IMR-90 (cell line): ENCODE data around the gene RASL10A. TPM values are rescaled to one million over a fixed set of nuclear protein-coding genes. Genes with fewer than 3 reads are reported as not detected.

ENCODE experiments used
- ATAC-seq: fragments of 200-7000 bp; cut with Tn5 transposase; 2 replicates; pipeline ENCODE4 v1.9.1; 2020; ENCODE audit warnings: low read depth, mild to moderate bottlenecking, moderate library complexity
- BruUV-seq: library from RNA; stranded (reverse); fragments of 400-500 nt; replicated peaks from 2 replicates; lab custom pipeline; 2021; lab: Mats Ljungman, UMichigan
- CTCF ChIA-PET: fragments of 300-600 bp; formaldehyde crosslinking; extraction: SDS; loops from one replicate; lab custom pipeline; 2021; ENCODE audit warnings: antibody characterized with exemption; lab: Yijun Ruan, JAX
- POLR2A ChIA-PET: fragments of 300-600 bp; sonication (Branson Sonifier 250); formaldehyde crosslinking; loops from one replicate; lab custom pipeline; 2022; ENCODE audit warnings: antibody characterized with exemption; ENCODE audit not compliant: unreplicated experiment; lab: Charles Lee
- DNase-seq: peaks from one replicate; pipeline ENCODE4 v3.0.0; 2013
- H2AFZ ChIP-seq: replicated peaks from 2 replicates; pipeline ENCODE3; 2013; ENCODE audit warnings: low read length, mild to moderate bottlenecking; ENCODE audit not compliant: poor library complexity
- H2AK5ac ChIP-seq: 2 replicates; pipeline ENCODE4 v1.6.1; 2013; ENCODE audit warnings: low read depth, low read length, inconsistent platforms
- H2AK9ac ChIP-seq: replicated peaks from 2 replicates; pipeline ENCODE3; 2013; ENCODE audit warnings: mild to moderate bottlenecking, low read depth, low read length, moderate library complexity; ENCODE audit not compliant: poor library complexity
- H2BK120ac ChIP-seq: 2 replicates; pipeline ENCODE4 v1.6.1; 2013; ENCODE audit warnings: low read depth, low read length, inconsistent platforms
- H2BK15ac ChIP-seq: 3 replicates; pipeline ENCODE4 v1.6.1; 2013; ENCODE audit warnings: low read depth, low read length, inconsistent platforms
- H2BK20ac ChIP-seq: 2 replicates; pipeline ENCODE4 v1.6.1; 2013; ENCODE audit warnings: low read depth, mild to moderate bottlenecking, inconsistent platforms, low read length, moderate library complexity
- H2BK5ac ChIP-seq: 2 replicates; pipeline ENCODE4 v1.6.1; 2013; ENCODE audit warnings: mild to moderate bottlenecking, low read depth, low read length, inconsistent platforms; ENCODE audit not compliant: poor library complexity, severe bottlenecking
- H3K14ac ChIP-seq: replicated peaks from 2 replicates; pipeline ENCODE4 v1.6.1; 2013; ENCODE audit warnings: low read depth, low read length, inconsistent platforms
- H3K18ac ChIP-seq: 2 replicates; pipeline ENCODE4 v1.6.1; 2013; ENCODE audit warnings: low read depth, low read length, control low read depth
- H3K23ac ChIP-seq: 2 replicates; pipeline ENCODE4 v1.6.1; 2013; ENCODE audit warnings: low read depth, low read length, inconsistent platforms
- H3K27ac ChIP-seq: 2 replicates; pipeline ENCODE4 v1.5.1; 2013; ENCODE audit warnings: mild to moderate bottlenecking, control low read depth, low read length; ENCODE audit not compliant: insufficient read depth
- H3K27me3 ChIP-seq: 2 replicates; pipeline ENCODE4 v1.6.1; 2013; ENCODE audit warnings: low read length; ENCODE audit not compliant: control insufficient read depth, insufficient read depth
- H3K36me3 ChIP-seq: 2 replicates; pipeline ENCODE4 v1.6.1; 2013; ENCODE audit warnings: low read length, mixed read lengths; ENCODE audit not compliant: control insufficient read depth, insufficient read depth
- H3K4ac ChIP-seq: 2 replicates; pipeline ENCODE4 v1.6.1; 2013; ENCODE audit warnings: low read depth, low read length, inconsistent platforms
- H3K4me1 ChIP-seq: 2 replicates; pipeline ENCODE4 v1.6.1; 2013; ENCODE audit warnings: low read length, mixed read lengths; ENCODE audit not compliant: control insufficient read depth, insufficient read depth
- H3K4me2 ChIP-seq: 2 replicates; pipeline ENCODE4 v1.6.1; 2013; ENCODE audit warnings: low read depth, mild to moderate bottlenecking, control low read depth, low read length, moderate library complexity
- H3K4me3 ChIP-seq: 2 replicates; pipeline ENCODE4 v1.5.1; 2013; ENCODE audit warnings: low read depth, mild to moderate bottlenecking, control low read depth, low read length, moderate library complexity; ENCODE audit not compliant: insufficient read depth
- H3K56ac ChIP-seq: 2 replicates; pipeline ENCODE4 v1.6.1; 2013; ENCODE audit warnings: low read length, inconsistent platforms; ENCODE audit not compliant: insufficient read depth; ENCODE audit errors: extremely low read depth
- H3K79me1 ChIP-seq, 2 experiments: 2 replicates each; pipeline ENCODE4 v1.6.1; 2013; ENCODE audit warnings: low read length in 2 of 2, inconsistent platforms in 1 of 2, low read depth in 1 of 2
- H3K9ac ChIP-seq: 2 replicates; pipeline ENCODE4 v1.6.1; 2013; ENCODE audit warnings: low read depth, low read length, control low read depth
- H3K9me1 ChIP-seq: 2 replicates; pipeline ENCODE4 v1.6.1; 2013; ENCODE audit warnings: low read length, inconsistent platforms; ENCODE audit not compliant: insufficient read depth
- H3K9me3 ChIP-seq: 2 replicates; pipeline ENCODE4 v1.6.1; 2013; ENCODE audit warnings: low read length; ENCODE audit not compliant: control insufficient read depth, insufficient read depth
- H4K20me1 ChIP-seq: 2 replicates; pipeline ENCODE4 v1.6.1; 2013; ENCODE audit warnings: low read length, inconsistent platforms; ENCODE audit not compliant: insufficient read depth
- H4K5ac ChIP-seq: 2 replicates; pipeline ENCODE4 v1.6.1; 2013; ENCODE audit warnings: mild to moderate bottlenecking, low read depth, low read length, control low read depth
- H4K8ac ChIP-seq, 2 experiments: 2 replicates each; pipeline ENCODE4 v1.6.1; 2013; ENCODE audit warnings: low read depth in 2 of 2, low read length in 2 of 2, control low read depth in 1 of 2, inconsistent platforms in 1 of 2
- H4K91ac ChIP-seq: 2 replicates; pipeline ENCODE4 v1.6.1; 2013; ENCODE audit warnings: low read depth, low read length, inconsistent platforms; ENCODE audit not compliant: insufficient read depth
- BHLHE40 ChIP-seq: fragments of 150-350 bp; IDR thresholded peaks from 2 replicates; pipeline ENCODE4 v1.6.1; 2016; ENCODE audit warnings: mild to moderate bottlenecking, low read depth, low read length
- CEBPB ChIP-seq: IDR thresholded peaks from 2 replicates; pipeline ENCODE4 v1.6.1; 2012; ENCODE audit warnings: low read depth, low read length, improper control_type of control experiment
- CHD1 ChIP-seq: IDR thresholded peaks from 2 replicates; pipeline ENCODE4 v1.6.1; 2012; ENCODE audit warnings: low read depth, low read length, improper control_type of control experiment
- CTCF ChIP-seq: conservative IDR thresholded peaks from 2 replicates; pipeline ENCODE4 v1.5.1; 2012; ENCODE audit warnings: mild to moderate bottlenecking, low read depth, low read length, improper control_type of control experiment
- ELK1 ChIP-seq: fragments of 150-350 bp; IDR thresholded peaks from 2 replicates; pipeline ENCODE4 v1.6.1; 2016; ENCODE audit warnings: low read depth, mild to moderate bottlenecking, low read length, moderate library complexity, borderline replicate concordance
- FOS ChIP-seq: fragments of 150-350 bp; IDR thresholded peaks from 2 replicates; pipeline ENCODE4 v1.6.1; 2016; ENCODE audit warnings: low read depth, low read length
- MAFK ChIP-seq: IDR thresholded peaks from 2 replicates; pipeline ENCODE4 v1.6.1; 2012; ENCODE audit warnings: low read depth, low read length, improper control_type of control experiment
- MAZ ChIP-seq: IDR thresholded peaks from 2 replicates; pipeline ENCODE4 v1.6.1; 2012; ENCODE audit warnings: low read depth, mild to moderate bottlenecking, low read length, improper control_type of control experiment, moderate library complexity, borderline replicate concordance
- MXI1 ChIP-seq: IDR thresholded peaks from 2 replicates; pipeline ENCODE4 v1.6.1; 2012; ENCODE audit warnings: low read depth, mild to moderate bottlenecking, low read length, moderate library complexity, borderline replicate concordance
- NFE2L2 ChIP-seq: fragments of 150-350 bp; IDR thresholded peaks from 2 replicates; pipeline ENCODE4 v1.6.1; 2016; ENCODE audit warnings: low read depth, mild to moderate bottlenecking, low read length
- POLR2A ChIP-seq: IDR thresholded peaks from 2 replicates; pipeline ENCODE4 v1.6.1; 2012; ENCODE audit warnings: mild to moderate bottlenecking, low read depth, low read length
- RCOR1 ChIP-seq: IDR thresholded peaks from 2 replicates; pipeline ENCODE4 v1.6.1; 2012; ENCODE audit warnings: mild to moderate bottlenecking, low read length, improper control_type of control experiment; ENCODE audit not compliant: insufficient replicate concordance
- RFX5 ChIP-seq: IDR thresholded peaks from 2 replicates; pipeline ENCODE4 v1.8.0; 2012; ENCODE audit warnings: low read depth, mild to moderate bottlenecking, low read length, moderate library complexity
- USF2 ChIP-seq: fragments of 150-350 bp; IDR thresholded peaks from 2 replicates; pipeline ENCODE4 v1.6.1; 2017; ENCODE audit warnings: mild to moderate bottlenecking, antibody characterized with exemption, low read length, low read depth
- WGBS, 2 experiments: methylation state at CpG; one replicate each; pipeline versions ENCODE4 v1.1.5 to v1.1.7; 2013; ENCODE audit warnings: missing lambda C conversion rate in 2 of 2; ENCODE audit not compliant: insufficient read length in 1 of 2; ENCODE audit errors: extremely low coverage in 2 of 2; 5-methylcytosine and 5-hydroxymethylcytosine counted together
- dilution Hi-C: fragments of 300-500 bp; cut with HindIII; formaldehyde crosslinking; loops from one replicate; pipeline ENCODE4 v1.14.3; 2018; ENCODE audit warnings: low sequenced_read_pairs; ENCODE audit not compliant: unreplicated experiment
- in situ Hi-C: fragments of 300-500 bp; cut with MboI; formaldehyde crosslinking; loops from 3 replicates; pipeline ENCODE4 v1.14.3; 2019; ENCODE audit warnings: low sequenced_read_pairs, inconsistent platforms, mixed read lengths
- intact Hi-C: fragments of 100-400 bp; cut with micrococcal nuclease; formaldehyde crosslinking; loops from 2 replicates; pipeline ENCODE4 v1.10.0; 2022
- polyA plus RNA-seq, 3 experiments: library from polyadenylated mRNA; depleted of rRNA; stranded (reverse); fragments of >200 nt; gene quantifications; 2 replicates each; pipeline ENCODE4 v1.2.3, GENCODE V29; 2012; ENCODE audit warnings: low replicate concordance in 1 of 3
- total RNA-seq: library from RNA; depleted of rRNA; stranded (reverse); fragments of >200 nt; gene quantifications from 2 replicates; pipeline ENCODE4 v1.2.3, GENCODE V29; 2012

RASL10A gene
- total and polyA plus RNA-seq, 2 of the 4 experiments (the other 2 are of a cell fraction): 0.26 TPM; not detected in 1

- TF ChIP-seq CTCF: no peak
Observed at GRCh38 chr22:29302402-29302680, 13.2 kb downstream of the RASL10A start (continued).

GRCh38 chr22:29301716-29302401 lies 13.6 kb downstream of the RASL10A start:
- no peak overlapping the region for H3K9ac ChIP-seq
- DNase-seq: no peak
- no peak overlapping the region for H4K5ac ChIP-seq
- no peak overlapping the region for H3K27ac ChIP-seq
- H4K20me1 ChIP-seq: peaks cover 37% of the 10 kb centered on the region
- 91% methylated on average over 8 of the region's 17 CpGs; no CpG with 5 or more reads in 1 of the 2 experiments for WGBS, 2 experiments
- H2AK5ac ChIP-seq: no peak overlapping the region
- in situ Hi-C loops (no loop called here), intact Hi-C loops (no loop called here), dilution Hi-C loops (no loop called here)
- H4K8ac ChIP-seq: no peak overlapping the region
- H2BK15ac ChIP-seq: no peak overlapping the region
- H2BK5ac ChIP-seq: no peak overlapping the region
- ATAC-seq: no peak
- H2BK20ac ChIP-seq: no peak overlapping the region
- peaks cover 41% of the 10 kb centered on the region for H3K36me3 ChIP-seq
- H3K27me3 ChIP-seq: no peaks in the 10 kb centered on the region
- H3K9me3 ChIP-seq: no peaks in the 10 kb centered on the region
- ChIA-PET CTCF (no interaction called here), POLR2A (no interaction called here)
- peaks cover 2% of the 10 kb centered on the region for H3K4me1 ChIP-seq
- H3K18ac ChIP-seq: no peak overlapping the region
- no peak overlapping the region for H3K4me3 ChIP-seq
- no peak overlapping the region for H4K91ac ChIP-seq
- H3K14ac ChIP-seq: no peak overlapping the region
- peaks cover 10% of the 10 kb centered on the region for H3K9me1 ChIP-seq
- no peak overlapping the region for H3K56ac ChIP-seq
- H2BK120ac ChIP-seq: no peak overlapping the region
- peaks cover 9 to 21% of the 10 kb centered on the region in 2 experiments for H3K79me1 ChIP-seq
- H3K4me2 ChIP-seq: no peak overlapping the region
- no peak overlapping the region for H3K23ac ChIP-seq
- H3K4ac ChIP-seq: no peak overlapping the region
- no TSS peak for BruUV-seq
- no peak overlapping the region for H2AFZ ChIP-seq
- H2AK9ac ChIP-seq: no peak overlapping the region
- no peak for TF ChIP-seq RFX5
- TF ChIP-seq MAFK: no peak
- TF ChIP-seq MAZ: no peak
- TF ChIP-seq CEBPB: no peak
- TF ChIP-seq BHLHE40: no peak
- TF ChIP-seq USF2: no peak
- TF ChIP-seq NFE2L2: no peak
- no peak for TF ChIP-seq ELK1
- TF ChIP-seq MXI1: no peak
- no peak for TF ChIP-seq POLR2A
- no peak for TF ChIP-seq CHD1
- no peak for TF ChIP-seq FOS
- no peak for TF ChIP-seq RCOR1
